ENCODE measurements around the gene TMEM204. TPM values are rescaled to one million over a fixed set of nuclear protein-coding genes. Genes with fewer than 3 reads are reported as not detected.
A peak's percentile ranks its signal among the peaks of the same experiment; 100 is the strongest.

Gene TMEM204
- polyA plus RNA-seq, 3 donors = 0.09 to 1.5 (median 1.3) TPM

DNA sequence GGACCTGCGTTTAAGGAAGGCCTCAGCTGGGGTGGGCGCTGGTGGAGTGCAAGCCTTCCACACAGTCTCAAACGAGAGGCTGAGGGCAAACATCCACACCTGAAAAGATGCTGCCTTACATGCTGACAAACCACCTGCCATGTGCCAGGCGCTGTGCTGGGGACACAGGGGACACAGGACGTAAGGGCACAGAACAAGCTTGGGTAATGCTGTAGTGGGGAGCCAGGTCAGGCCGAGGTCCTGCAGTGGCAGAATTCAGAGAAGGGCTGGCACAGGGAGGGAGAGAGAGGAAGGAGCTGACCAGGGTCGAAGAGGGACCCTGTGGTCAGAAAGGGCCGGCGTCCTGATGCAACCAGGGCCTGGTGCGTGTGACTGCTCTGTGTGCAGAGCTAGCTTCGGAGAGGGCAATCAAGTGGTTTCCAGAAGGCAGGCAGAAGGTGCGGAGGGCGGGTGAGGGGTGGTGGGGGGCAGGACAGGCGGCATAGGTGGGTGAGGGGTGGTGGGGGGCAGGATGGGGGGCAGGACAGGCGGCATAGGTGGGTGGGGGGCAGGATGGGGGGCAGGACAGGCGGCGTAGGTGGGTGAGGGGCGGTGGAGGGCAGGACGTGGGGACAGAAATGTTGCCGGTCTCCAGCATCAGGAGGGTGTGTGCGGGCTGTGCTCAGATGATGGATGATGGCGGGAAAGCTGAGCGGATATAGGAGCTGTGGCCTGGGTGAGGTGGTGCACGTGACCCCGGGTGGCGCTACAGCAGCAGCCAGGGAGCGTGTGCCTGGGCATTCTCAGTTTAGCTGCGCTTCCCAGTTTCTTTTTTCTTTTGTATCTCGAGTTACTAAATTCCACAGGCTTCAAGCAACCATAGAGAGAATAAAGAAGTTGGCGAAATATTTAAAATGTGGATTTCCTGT, 21.6 kb upstream of the TMEM204 start:
- Histone ChIP-seq H3K36me3 (replicated peaks in 1 of 2; ENCODE audit: control insufficient read depth in 1 of 2, insufficient read depth in 2 of 2, low read length in 2 of 2) (peaks cover 26 to 38% of the 10 kb centered on the region in 2 donors), H3K9me3 (replicated peaks in 1 of 2; ENCODE audit: control insufficient read depth in 1 of 2, insufficient read depth in 1 of 2, low read length in 2 of 2) (peaks cover 0 to 17% of the 10 kb centered on the region in 2 donors), H2AFZ (ENCODE audit: insufficient read depth, low read depth, low read length, poor library complexity, severe bottlenecking) (no peak overlapping the region), H4K20me1 (ENCODE audit: insufficient read depth, low read length) (no peaks in the 10 kb centered on the region), H3K4me1 (ENCODE audit: control insufficient read depth in 1 of 2, insufficient read depth in 2 of 2, low read length in 2 of 2) (no peaks in the 10 kb centered on the region), H3K4me2 (replicated peaks; ENCODE audit: extremely low read depth, low read length, poor library complexity, severe bottlenecking) (no peak overlapping the region), H3K27ac (ENCODE audit: low read depth in 1 of 2, low read length in 2 of 2) (no peak overlapping the region), H3K4me3 (replicated peaks in 1 of 3; ENCODE audit: low read depth in 2 of 3, low read length in 3 of 3) (no peak overlapping the region), H3K79me2 (ENCODE audit: insufficient read depth, low read length) (no peaks in the 10 kb centered on the region), H3K9ac (ENCODE audit: insufficient read depth, low read length, poor library complexity, severe bottlenecking) (no peak overlapping the region), H3K27me3 (ENCODE audit: control insufficient read depth in 2 of 2, insufficient read depth in 2 of 2, low read length in 2 of 2) (no peaks in the 10 kb centered on the region)
- no peak overlapping the region for H3K4me3 Mint-ChIP-seq
- H3K27ac Mint-ChIP-seq = no peak overlapping the region
- TF ChIP-seq, protein P1, sequence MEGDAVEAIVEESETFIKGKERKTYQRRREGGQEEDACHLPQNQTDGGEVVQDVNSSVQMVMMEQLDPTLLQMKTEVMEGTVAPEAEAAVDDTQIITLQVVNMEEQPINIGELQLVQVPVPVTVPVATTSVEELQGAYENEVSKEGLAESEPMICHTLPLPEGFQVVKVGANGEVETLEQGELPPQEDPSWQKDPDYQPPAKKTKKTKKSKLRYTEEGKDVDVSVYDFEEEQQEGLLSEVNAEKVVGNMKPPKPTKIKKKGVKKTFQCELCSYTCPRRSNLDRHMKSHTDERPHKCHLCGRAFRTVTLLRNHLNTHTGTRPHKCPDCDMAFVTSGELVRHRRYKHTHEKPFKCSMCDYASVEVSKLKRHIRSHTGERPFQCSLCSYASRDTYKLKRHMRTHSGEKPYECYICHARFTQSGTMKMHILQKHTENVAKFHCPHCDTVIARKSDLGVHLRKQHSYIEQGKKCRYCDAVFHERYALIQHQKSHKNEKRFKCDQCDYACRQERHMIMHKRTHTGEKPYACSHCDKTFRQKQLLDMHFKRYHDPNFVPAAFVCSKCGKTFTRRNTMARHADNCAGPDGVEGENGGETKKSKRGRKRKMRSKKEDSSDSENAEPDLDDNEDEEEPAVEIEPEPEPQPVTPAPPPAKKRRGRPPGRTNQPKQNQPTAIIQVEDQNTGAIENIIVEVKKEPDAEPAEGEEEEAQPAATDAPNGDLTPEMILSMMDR (IDR thresholded peaks at IDR 0.05) = no peak
- intact Hi-C loops (cut with micrococcal nuclease) = no loop called here
- H3K4me1 Mint-ChIP-seq = no peaks in the 10 kb centered on the region
- H3K9me3 Mint-ChIP-seq = peaks cover 8 to 28% (median 19%) of the 10 kb centered on the region in 7 donors
- peaks cover 19 to 43% of the 10 kb centered on the region in 2 donors for H3K36me3 Mint-ChIP-seq
- WGBS (ENCODE audit: insufficient coverage) = 52% methylated on average over 15 of the region's 30 CpGs
- DNase-seq = no peak
- peaks cover 0 to 3% (median 0%) of the 10 kb centered on the region in 3 donors for H3K27me3 Mint-ChIP-seq (ENCODE audit: low read depth in 3 of 3)

DNA sequence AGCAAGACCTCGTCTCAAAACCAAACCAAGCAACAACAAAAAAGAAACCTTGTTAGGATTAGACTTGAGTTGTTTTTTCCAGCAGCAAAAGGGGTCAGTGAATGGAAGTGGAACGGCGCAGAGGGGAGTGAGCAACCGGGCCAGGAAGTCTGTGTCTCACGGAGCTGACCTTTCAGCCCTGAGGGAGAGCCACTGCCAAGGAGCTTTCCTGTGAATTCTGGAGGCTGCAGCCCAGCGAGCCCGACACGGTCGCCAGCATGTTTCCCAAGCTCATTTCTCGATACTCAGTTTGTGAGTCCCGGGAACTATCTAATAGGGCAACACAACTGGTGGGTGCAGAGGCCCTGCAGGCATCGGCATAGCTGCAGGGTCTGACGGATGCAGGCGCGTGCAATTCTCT, 20.7 kb upstream of the TMEM204 start:
- WGBS (ENCODE audit: insufficient coverage) = 96% methylated on average over 14 of the region's 15 CpGs
- Histone ChIP-seq H3K27ac (ENCODE audit: low read depth in 1 of 2, low read length in 2 of 2) (no peak overlapping the region), H3K4me3 (replicated peaks in 1 of 3; ENCODE audit: low read depth in 2 of 3, low read length in 3 of 3) (no peak overlapping the region), H4K20me1 (ENCODE audit: insufficient read depth, low read length) (no peaks in the 10 kb centered on the region), H3K4me2 (replicated peaks; ENCODE audit: extremely low read depth, low read length, poor library complexity, severe bottlenecking) (no peak overlapping the region), H3K9ac (ENCODE audit: insufficient read depth, low read length, poor library complexity, severe bottlenecking) (no peak overlapping the region), H3K4me1 (ENCODE audit: control insufficient read depth in 1 of 2, insufficient read depth in 2 of 2, low read length in 2 of 2) (no peaks in the 10 kb centered on the region), H3K36me3 (replicated peaks in 1 of 2; ENCODE audit: control insufficient read depth in 1 of 2, insufficient read depth in 2 of 2, low read length in 2 of 2) (peaks cover 19 to 32% of the 10 kb centered on the region in 2 donors), H2AFZ (ENCODE audit: insufficient read depth, low read depth, low read length, poor library complexity, severe bottlenecking) (no peak overlapping the region), H3K9me3 (replicated peaks in 1 of 2; ENCODE audit: control insufficient read depth in 1 of 2, insufficient read depth in 1 of 2, low read length in 2 of 2) (peaks cover 0 to 17% of the 10 kb centered on the region in 2 donors), H3K27me3 (ENCODE audit: control insufficient read depth in 2 of 2, insufficient read depth in 2 of 2, low read length in 2 of 2) (no peaks in the 10 kb centered on the region), H3K79me2 (ENCODE audit: insufficient read depth, low read length) (no peaks in the 10 kb centered on the region)
- intact Hi-C loops (cut with micrococcal nuclease) = no loop called here
- Mint-ChIP-seq H3K4me1 (no peaks in the 10 kb centered on the region), H3K27me3 (ENCODE audit: low read depth in 3 of 3) (peaks cover 0 to 3% (median 0%) of the 10 kb centered on the region in 3 donors), H3K36me3 (peaks cover 13 to 35% of the 10 kb centered on the region in 2 donors), H3K27ac (peak overlapping the region in 1 of 7 donors; percentile 69), H3K4me3 (no peak overlapping the region), H3K9me3 (peaks cover 8 to 28% (median 19%) of the 10 kb centered on the region in 7 donors)
- no peak for DNase-seq
- TF ChIP-seq, protein P1 (IDR thresholded peaks at IDR 0.05) = no peak

Data from CD14-positive monocyte (primary cell).